Measurements from ENCODE around the gene SUPT6H.
A peak's percentile ranks its signal among the peaks of the same experiment; 100 is the strongest.

The SUPT6H gene

GRCh38 chr17:28635506-28635905 is 26.5 kb upstream of the SUPT6H start:
- no peak for TF ChIP-seq CTCF (conservative IDR thresholded peaks at IDR 0.05; ENCODE audit: low read depth, low read length)
- H3K4me3 ChIP-seq (ENCODE audit: low read length) = no peak overlapping the region
- no peak for DNase-seq (ENCODE audit: low read depth)

GRCh38 chr17:28641579-28641978 is 20.4 kb upstream of the SUPT6H start:
- H3K4me3 ChIP-seq (ENCODE audit: low read length) = no peak overlapping the region
- no peak for TF ChIP-seq CTCF (conservative IDR thresholded peaks at IDR 0.05; ENCODE audit: low read depth, low read length)
- no peak for DNase-seq (ENCODE audit: low read depth)

DNA sequence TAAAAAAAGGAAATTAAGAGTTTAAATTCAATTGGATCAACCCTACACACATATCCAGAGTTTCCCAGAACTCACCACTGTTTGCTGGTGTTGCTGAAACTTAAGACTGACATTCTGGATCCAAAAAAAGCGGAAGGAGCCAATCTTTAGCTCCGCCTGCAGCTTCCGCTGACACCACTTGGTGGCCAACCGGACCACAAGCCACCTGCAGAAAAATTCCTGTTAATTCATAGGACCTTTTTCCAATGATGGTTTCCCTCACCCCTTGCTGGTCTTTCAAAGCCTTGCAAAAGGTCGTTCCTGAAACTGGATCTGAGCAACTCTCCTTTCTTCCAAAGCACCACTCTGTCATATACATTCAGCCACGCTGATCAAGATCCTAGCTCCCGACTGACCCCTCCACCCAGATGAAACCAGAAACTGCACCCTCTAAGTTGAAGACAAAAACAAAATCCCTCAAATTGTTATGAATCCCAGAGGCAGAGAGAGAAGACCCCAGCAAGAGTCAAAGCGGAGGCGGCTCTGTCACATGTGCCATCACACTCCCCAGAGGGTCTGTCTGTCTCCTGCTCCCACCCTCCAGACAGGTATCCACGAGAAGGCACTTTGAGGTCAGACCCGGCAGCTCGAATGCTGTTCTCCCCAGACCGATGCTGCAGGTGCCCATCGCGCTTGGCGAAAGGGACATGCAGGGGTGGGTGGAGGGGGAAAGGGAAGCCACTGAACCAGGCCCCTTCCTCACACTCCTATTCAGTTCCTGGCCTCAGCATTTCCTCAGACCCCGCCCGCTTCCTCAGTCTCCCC is 17.8 kb upstream of the SUPT6H start:
- DNase-seq (ENCODE audit: low read depth) = peak; percentile 15
- TF ChIP-seq CTCF (conservative IDR thresholded peaks at IDR 0.05; ENCODE audit: low read depth, low read length) = peak; percentile 62
- H3K4me3 ChIP-seq (ENCODE audit: low read length) = peak overlapping the region; percentile 94

DNA sequence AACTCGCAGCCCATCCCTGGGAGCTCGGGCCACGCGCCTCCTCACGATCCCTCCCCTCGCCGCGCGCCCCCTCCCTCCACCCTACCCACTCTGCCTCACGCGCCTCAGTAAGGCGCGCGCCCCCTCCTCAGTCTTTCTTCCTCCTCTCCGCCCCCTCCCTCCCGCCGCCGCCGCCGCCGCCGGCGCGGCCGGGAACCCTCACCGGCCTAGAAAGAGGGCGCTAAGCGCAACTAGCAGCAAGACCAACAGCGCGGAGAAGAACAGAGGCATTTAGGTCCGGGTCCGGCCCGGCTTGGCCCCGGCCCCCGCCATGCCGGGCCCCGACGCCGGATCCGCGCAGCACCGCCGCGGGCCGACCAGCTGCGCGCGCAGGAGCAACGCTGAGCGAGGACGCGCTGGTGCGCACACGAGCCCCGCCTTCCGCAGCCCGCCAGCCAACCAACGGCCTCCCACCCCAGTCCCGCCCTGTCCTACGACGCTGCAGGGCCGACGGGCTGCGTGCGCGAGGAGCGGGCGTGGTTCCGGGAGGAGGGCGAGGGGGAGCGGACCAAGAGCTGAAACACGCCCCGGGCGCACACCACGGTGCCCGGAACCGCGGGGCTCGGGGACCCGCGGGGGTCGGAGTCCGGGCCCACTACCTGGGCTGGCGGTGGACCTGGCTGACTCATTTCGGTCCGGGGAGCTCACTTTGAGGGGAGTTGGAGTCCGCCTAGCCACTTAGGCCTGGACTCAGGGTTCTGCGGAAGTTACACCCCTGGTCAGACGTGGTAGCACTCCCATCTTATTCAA is 17.0 kb upstream of the SUPT6H start, which contains the start of gene BLTP2:
BLTP2 (minus strand) TSS at position 372 of the 789 bp plus-strand sequence; CDS start at position 270, 102 bp downstream.
- DNase-seq (ENCODE audit: low read depth) = peak; percentile 80
- TF ChIP-seq CTCF (conservative IDR thresholded peaks at IDR 0.05; ENCODE audit: low read depth, low read length) = no peak
- peak within 1 kb of the TSS; percentile 94 for H3K4me3 ChIP-seq (ENCODE audit: low read length)

DNA sequence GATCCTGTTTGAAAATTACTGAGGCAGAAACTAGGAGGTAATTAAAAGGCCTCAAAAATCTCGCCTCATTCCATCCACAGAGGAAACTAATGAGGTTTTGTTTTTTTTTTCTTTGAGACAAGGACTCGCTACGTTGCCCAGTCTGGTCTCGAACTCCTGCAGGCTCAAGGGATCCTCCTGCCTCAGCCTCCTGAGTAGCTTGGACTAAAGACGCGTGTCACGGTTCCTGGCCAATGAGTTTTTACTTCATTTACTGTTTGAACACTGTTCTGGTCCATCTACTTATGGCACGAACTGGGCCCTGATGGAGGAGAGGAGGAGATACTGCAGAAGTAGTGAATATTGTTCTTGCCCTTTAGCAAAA is 16.4 kb upstream of the SUPT6H start:
- TF ChIP-seq CTCF (conservative IDR thresholded peaks at IDR 0.05; ENCODE audit: low read depth, low read length) = no peak
- no peak for DNase-seq (ENCODE audit: low read depth)
- H3K4me3 ChIP-seq (ENCODE audit: low read length) = peak overlapping the region; percentile 62

- DNase-seq (ENCODE audit: low read depth) = no peak
- no peak overlapping the region for H3K4me3 ChIP-seq (ENCODE audit: low read length)
- TF ChIP-seq CTCF (conservative IDR thresholded peaks at IDR 0.05; ENCODE audit: low read depth, low read length) = no peak
These were observed 15.8 kb upstream of the SUPT6H start for GRCh38 chr17:28646039-28646754.

Measured in retinal pigment epithelial cell (primary cell).